Measurements from ENCODE around the gene TUBB4B. TPM values are rescaled to one million over a fixed set of nuclear protein-coding genes. Genes with fewer than 3 reads are reported as not detected.
A peak's percentile ranks its signal among the peaks of the same experiment; 100 is the strongest.

TUBB4B gene
- total and polyA plus RNA-seq, 2 experiments from 2014 or later = 159 to 373 TPM

GRCh38 chr9:137227054-137227852 lies 13.8 kb upstream of the TUBB4B start, which contains the start of gene RNF224:
TSS of gene RNF224 (plus strand) at chr9:137227502. CDS start at chr9:137228336, 834 bp downstream.
- peak; percentile 86 for DNase-seq
- no peaks in the 10 kb centered on the region for H3K79me2 ChIP-seq (ENCODE audit: insufficient read depth)

GRCh38 chr9:137227853-137228505 lies 13.1 kb upstream of the TUBB4B start:
- Histone ChIP-seq H3K4me2 (ENCODE audit: unreplicated experiment) (no peak overlapping the region), H3K27ac (no peak overlapping the region), H3F3A (ENCODE audit: insufficient read depth) (no peaks in the 10 kb centered on the region), H3K9me3 (ENCODE audit: low read depth) (no peaks in the 10 kb centered on the region), H3K9ac (no peak overlapping the region), H3K27me3 (replicated peaks; ENCODE audit: insufficient read depth) (no peaks in the 10 kb centered on the region), H3K36me3 (ENCODE audit: low read depth) (no peaks in the 10 kb centered on the region), H4K20me1 (ENCODE audit: insufficient read depth) (no peaks in the 10 kb centered on the region), H2AFZ (no peak overlapping the region), H3K4me1 (ENCODE audit: insufficient read depth) (peaks cover 3% of the 10 kb centered on the region; the same call in 1 of the 2 replicates), H3K79me2 (ENCODE audit: insufficient read depth) (no peaks in the 10 kb centered on the region), H3K4me3 (no peak overlapping the region), H3K9me2 (ENCODE audit: insufficient read depth) (no peaks in the 10 kb centered on the region)
- no peak for TF ChIP-seq EZH2 (IDR thresholded peaks at IDR 0.05; ENCODE audit: insufficient read depth, poor library complexity, severe bottlenecking)
- 33 to 40% methylated on average over 13 to 18 of the region's 18 CpGs for WGBS, 2 experiments (ENCODE audit: low coverage in 1 of 2, low lambda C conversion rate in 2 of 2, missing lambda C conversion rate in 2 of 2)
- in situ Hi-C loops (cut with MboI) = no loop called here
- DNase-seq = no peak

More at GRCh38 chr9:137227054-137227852, 13.8 kb upstream of the TUBB4B start, which contains the start of gene RNF224:
- no peak within 1 kb of the TSS for H3K4me3 ChIP-seq
- H3F3A ChIP-seq (ENCODE audit: insufficient read depth) = no peaks in the 10 kb centered on the region
- no peaks in the 10 kb centered on the region for H4K20me1 ChIP-seq (ENCODE audit: insufficient read depth)
- H3K36me3 ChIP-seq (ENCODE audit: low read depth) = no peaks in the 10 kb centered on the region
- H3K9me3 ChIP-seq (ENCODE audit: low read depth) = no peaks in the 10 kb centered on the region
- no peaks in the 10 kb centered on the region for H3K9me2 ChIP-seq (ENCODE audit: insufficient read depth)
- no peak within 1 kb of the TSS for H2AFZ ChIP-seq
- TF ChIP-seq EZH2 (IDR thresholded peaks at IDR 0.05; ENCODE audit: insufficient read depth, poor library complexity, severe bottlenecking) (no peak), EZH2phosphoT487 (IDR thresholded peaks at IDR 0.05; ENCODE audit: insufficient read depth, low read depth) (no peak)
- no peak within 1 kb of the TSS for H3K4me2 ChIP-seq (ENCODE audit: unreplicated experiment)
- in situ Hi-C loops (cut with MboI) = no loop called here
- H3K4me1 ChIP-seq (ENCODE audit: insufficient read depth) = peaks cover 3% of the 10 kb centered on the region; the same call in 1 of the 2 replicates
- H3K9ac ChIP-seq = peak within 1 kb of the TSS; percentile 41; the same call in 1 of the 2 replicates
- H3K27me3 ChIP-seq (replicated peaks; ENCODE audit: insufficient read depth) = no peaks in the 10 kb centered on the region
- WGBS, 2 experiments (ENCODE audit: low coverage in 1 of 2, low lambda C conversion rate in 2 of 2, missing lambda C conversion rate in 2 of 2) = 21 to 23% methylated on average over 25 of the region's 25 CpGs
- H3K27ac ChIP-seq = no peak within 1 kb of the TSS

- Histone ChIP-seq H3K4me3 (no peak overlapping the region), H2AFZ (no peak overlapping the region), H4K20me1 (ENCODE audit: insufficient read depth) (no peaks in the 10 kb centered on the region), H3K9ac (no peak overlapping the region), H3K27me3 (replicated peaks; ENCODE audit: insufficient read depth) (no peaks in the 10 kb centered on the region), H3K9me3 (ENCODE audit: low read depth) (no peaks in the 10 kb centered on the region), H3K27ac (no peak overlapping the region), H3K36me3 (ENCODE audit: low read depth) (no peaks in the 10 kb centered on the region), H3K79me2 (ENCODE audit: insufficient read depth) (no peaks in the 10 kb centered on the region), H3K4me1 (ENCODE audit: insufficient read depth) (peaks cover 3% of the 10 kb centered on the region; the same call in 1 of the 2 replicates), H3K4me2 (ENCODE audit: unreplicated experiment) (no peak overlapping the region), H3K9me2 (ENCODE audit: insufficient read depth) (no peaks in the 10 kb centered on the region), H3F3A (ENCODE audit: insufficient read depth) (no peaks in the 10 kb centered on the region)
- no peak for DNase-seq
- 79 to 83% methylated on average over 23 to 27 of the region's 29 CpGs for WGBS, 2 experiments (ENCODE audit: low coverage in 1 of 2, low lambda C conversion rate in 2 of 2, missing lambda C conversion rate in 2 of 2)
- TF ChIP-seq EZH2phosphoT487 (IDR thresholded peaks at IDR 0.05; ENCODE audit: insufficient read depth, low read depth) (no peak), EZH2 (IDR thresholded peaks at IDR 0.05; ENCODE audit: insufficient read depth, poor library complexity, severe bottlenecking) (no peak)
- in situ Hi-C loops (cut with MboI) = no loop called here
Observed at GRCh38 chr9:137228506-137228967, 12.6 kb upstream of the TUBB4B start.

GRCh38 chr9:137228968-137229896 lies 11.9 kb upstream of the TUBB4B start:
- no peaks in the 10 kb centered on the region for H3K9me2 ChIP-seq (ENCODE audit: insufficient read depth)
- H3F3A ChIP-seq (ENCODE audit: insufficient read depth) = no peaks in the 10 kb centered on the region
- no peak overlapping the region for H3K4me2 ChIP-seq (ENCODE audit: unreplicated experiment)
- H3K27me3 ChIP-seq (replicated peaks; ENCODE audit: insufficient read depth) = no peaks in the 10 kb centered on the region
- no peaks in the 10 kb centered on the region for H3K79me2 ChIP-seq (ENCODE audit: insufficient read depth)
- H3K36me3 ChIP-seq (ENCODE audit: low read depth) = no peaks in the 10 kb centered on the region
- H3K4me1 ChIP-seq (ENCODE audit: insufficient read depth) = peaks cover 3% of the 10 kb centered on the region; the same call in 1 of the 2 replicates
- WGBS, 2 experiments (ENCODE audit: low coverage in 1 of 2, low lambda C conversion rate in 2 of 2, missing lambda C conversion rate in 2 of 2) = 64% methylated on average over 24 to 27 of the region's 27 CpGs
- no peak overlapping the region for H3K27ac ChIP-seq
- no peaks in the 10 kb centered on the region for H3K9me3 ChIP-seq (ENCODE audit: low read depth)
- H3K4me3 ChIP-seq = no peak overlapping the region
- TF ChIP-seq EZH2phosphoT487 (IDR thresholded peaks at IDR 0.05; ENCODE audit: insufficient read depth, low read depth) (no peak), EZH2 (IDR thresholded peaks at IDR 0.05; ENCODE audit: insufficient read depth, poor library complexity, severe bottlenecking) (no peak)
- H2AFZ ChIP-seq = no peak overlapping the region
- no peak overlapping the region for H3K9ac ChIP-seq
- no peak for DNase-seq
- H4K20me1 ChIP-seq (ENCODE audit: insufficient read depth) = no peaks in the 10 kb centered on the region
- in situ Hi-C loops (cut with MboI) = no loop called here
